HG02884 (cell line): ENCODE measurements around the gene CEP85.
"Not testable (repeated sequence)": the region's sequence is repeated elsewhere in the genome, so short reads cannot be mapped to it uniquely, and the experiment has no call there.

Source experiments
- ATAC-seq: cut with Tn5 transposase; IDR thresholded peaks from one replicate; pipeline ENCODE4 v1.9.1; 2021; ENCODE audit warnings: mild to moderate bottlenecking, moderate library complexity; ENCODE audit not compliant: unreplicated experiment

CEP85 gene

GRCh38 chr1:26224606-26225005, 9.4 kb upstream of the CEP85 start:
- ATAC-seq: no peak

GRCh38 chr1:26225033-26225831, 8.8 kb upstream of the CEP85 start:
- ATAC-seq: no peak

DNA sequence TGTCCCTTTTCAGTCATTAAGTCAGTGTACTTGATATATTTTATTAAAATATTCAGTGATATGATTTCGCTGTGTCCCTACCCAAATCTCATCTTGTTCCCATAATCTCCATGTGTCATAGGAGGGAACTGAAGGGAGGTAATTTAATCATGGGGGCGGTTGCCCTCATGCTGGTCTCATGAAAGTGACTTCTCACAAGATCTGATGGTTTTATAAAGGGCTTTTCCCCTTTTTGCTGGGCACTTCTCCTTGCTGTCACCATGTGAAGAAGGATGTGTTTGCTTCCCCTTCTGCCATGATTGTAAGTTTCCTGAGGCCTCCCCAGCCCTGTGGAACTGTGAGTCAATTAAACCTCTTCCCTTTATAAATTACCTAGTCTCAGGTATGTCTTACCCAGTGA, 3.3 kb upstream of the CEP85 start:
- ATAC-seq: not testable (repeated sequence)

DNA sequence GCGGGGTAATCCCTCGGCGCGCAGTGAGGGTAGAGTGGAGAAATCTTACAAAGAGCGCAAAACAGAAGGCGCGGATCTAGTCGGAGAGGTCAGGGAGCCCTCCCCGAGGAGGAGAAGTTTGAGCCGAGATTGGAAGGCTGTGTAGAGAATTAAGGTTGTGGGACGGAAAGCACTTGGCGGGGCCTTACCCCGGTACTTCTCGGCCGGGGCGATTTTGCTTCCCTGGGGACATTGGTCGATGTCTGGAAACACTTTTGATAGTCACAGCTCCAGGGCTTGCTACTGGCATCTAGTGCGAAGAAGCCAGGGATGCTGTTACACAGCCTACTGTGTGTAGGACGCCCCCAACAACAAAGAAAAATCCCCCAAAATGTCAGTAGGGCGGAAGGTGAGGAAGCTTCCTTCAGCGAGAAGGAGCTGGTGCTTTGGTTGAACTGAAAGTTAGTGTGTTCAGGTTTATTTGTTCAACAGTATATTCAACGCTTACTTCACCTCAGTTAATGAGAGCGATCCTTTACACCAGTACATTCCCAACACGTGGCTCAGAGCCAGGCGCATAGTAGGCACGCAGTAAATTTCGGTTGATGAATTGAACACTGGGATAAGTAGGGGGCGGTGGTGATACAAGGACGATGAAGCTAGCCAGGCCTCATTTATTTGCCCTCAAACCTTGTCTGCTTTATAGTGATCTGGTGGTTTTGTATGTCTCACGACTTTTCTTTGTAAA, 807 bp downstream of the CEP85 start:
- ATAC-seq: no peak

DNA sequence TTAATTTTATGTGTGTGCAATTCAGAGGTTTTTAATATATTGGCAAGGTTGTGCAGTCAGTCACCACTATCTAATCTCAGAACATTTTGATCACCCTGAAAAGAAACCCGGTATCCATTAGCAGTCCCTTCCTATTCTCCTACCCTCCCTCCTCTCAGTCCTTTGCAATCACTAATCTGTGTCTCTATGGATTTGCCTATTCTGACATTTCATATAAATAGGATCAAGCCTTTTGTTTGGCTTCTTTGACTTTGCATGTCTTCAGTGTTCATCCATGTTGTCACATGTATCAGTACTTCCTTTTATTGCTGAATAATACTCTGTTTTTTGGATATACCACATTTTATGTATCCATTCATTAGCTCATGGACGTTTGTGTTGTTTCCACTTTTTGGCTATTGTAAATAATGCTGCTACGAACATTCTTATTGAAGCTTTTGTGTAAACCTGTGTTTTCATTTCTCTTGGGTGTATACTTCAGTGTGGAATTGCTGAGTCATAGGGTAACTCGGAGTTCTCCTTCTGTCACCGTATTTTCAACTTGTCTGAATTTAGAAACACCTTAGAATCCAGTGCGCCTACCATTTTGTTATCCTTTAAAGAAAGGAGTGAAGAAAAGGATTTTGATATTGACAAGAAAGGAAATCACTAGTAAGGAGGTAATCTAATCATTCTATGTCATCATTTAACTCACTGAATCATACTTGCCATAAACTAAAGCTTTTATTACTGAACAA, 3.4 kb downstream of the CEP85 start:
- ATAC-seq: no peak

DNA sequence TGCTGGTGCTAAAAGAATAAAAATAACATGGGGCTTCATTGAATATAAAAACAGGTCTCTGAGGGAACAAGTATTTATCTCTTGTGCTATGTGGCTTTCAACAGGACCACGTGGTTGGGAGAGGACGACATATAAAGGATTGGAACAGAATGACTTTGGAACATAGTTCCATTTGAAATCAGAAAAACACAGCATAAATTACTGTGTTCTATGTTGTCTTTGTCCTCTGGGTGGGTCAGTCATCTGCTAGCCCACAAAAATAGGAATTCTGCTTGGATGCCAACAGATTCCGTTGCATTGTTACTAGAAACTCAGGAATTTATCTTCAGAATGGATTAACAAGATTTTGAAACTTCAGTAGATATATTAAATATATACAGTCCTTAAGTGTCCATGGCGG, 5.9 kb downstream of the CEP85 start:
- no peak for ATAC-seq

DNA sequence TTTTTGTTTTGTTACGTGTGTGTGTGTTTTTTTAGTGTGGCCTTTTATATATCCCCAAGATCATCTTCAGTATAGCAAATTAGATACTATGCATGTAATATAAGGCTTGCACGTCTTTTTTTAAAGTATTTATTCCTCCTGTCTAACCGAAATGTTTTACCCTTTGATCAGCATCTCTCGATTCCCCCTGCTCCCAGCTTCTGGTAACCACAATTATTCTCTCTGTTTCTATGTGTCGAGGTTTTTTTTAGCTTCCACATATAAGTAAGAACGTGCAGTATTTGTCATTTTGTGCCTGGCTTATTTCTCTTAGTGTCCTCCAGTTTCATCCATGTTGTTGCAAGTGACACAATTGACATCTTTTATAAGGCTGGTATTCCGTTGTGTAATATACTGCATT, 18.7 kb downstream of the CEP85 start:
- no peak for ATAC-seq

DNA sequence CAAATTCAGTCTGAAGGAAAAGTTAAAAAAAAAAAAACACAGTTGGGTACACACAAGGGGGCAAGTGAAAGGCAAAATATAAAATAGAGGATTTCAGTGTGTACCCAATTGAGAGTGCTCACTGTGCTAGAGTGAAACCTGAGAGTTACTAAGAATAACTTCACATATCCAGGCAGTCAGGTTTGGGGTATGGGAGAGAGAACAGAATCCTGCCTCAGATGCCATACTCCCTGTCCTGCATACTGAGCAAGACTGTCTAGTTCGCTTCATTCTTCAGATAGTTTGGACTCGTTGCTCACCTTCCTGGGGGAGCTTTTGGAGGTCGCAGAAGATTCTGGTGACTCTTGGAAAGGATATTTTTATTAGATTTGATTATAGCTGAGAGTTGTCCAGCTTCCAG, 20.4 kb downstream of the CEP85 start:
- ATAC-seq: no peak

GRCh38 chr1:26257222-26257621, 23.2 kb downstream of the CEP85 start:
- ATAC-seq: no peak

DNA sequence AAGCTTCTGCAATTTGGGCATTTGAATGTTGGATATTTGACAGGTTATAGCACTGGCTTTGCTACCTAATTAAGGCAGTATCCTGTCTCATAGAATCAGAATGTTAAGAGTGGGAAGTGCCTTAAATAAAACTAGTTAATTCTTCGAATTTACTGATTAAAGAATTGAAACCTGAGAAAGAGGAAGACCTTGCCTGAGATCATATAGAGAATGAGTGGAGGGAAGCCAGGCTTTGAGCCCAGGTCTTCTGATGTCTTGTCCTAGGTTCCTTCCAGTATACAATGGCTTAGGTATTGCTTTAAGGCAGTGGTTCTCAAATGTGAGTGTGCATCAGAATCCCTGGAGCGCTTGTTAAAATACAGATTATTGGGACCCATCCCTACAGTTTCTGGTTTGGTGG, 25.0 kb downstream of the CEP85 start:
- no peak for ATAC-seq

DNA sequence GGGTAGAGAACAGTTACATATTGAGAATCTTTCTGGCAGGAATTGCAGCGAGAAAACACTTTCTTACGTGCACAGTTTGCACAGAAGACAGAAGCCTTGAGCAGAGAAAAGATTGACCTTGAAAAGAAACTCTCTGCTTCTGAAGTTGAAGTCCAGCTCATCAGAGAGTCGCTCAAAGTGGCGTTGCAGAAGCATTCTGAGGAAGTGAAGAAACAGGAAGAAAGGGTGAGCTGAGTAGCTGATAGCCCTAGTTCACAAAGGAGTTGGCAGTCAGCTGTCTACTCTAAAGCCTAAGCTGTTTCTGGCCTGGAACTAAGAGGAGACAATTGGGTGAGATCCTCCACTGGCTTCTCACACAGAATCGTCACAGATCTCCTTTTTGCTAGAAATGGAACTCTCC, 25.6 kb downstream of the CEP85 start:
- no peak for ATAC-seq

- ATAC-seq: no peak
These were observed 29.2 kb downstream of the CEP85 start for GRCh38 chr1:26263212-26263611.

DNA sequence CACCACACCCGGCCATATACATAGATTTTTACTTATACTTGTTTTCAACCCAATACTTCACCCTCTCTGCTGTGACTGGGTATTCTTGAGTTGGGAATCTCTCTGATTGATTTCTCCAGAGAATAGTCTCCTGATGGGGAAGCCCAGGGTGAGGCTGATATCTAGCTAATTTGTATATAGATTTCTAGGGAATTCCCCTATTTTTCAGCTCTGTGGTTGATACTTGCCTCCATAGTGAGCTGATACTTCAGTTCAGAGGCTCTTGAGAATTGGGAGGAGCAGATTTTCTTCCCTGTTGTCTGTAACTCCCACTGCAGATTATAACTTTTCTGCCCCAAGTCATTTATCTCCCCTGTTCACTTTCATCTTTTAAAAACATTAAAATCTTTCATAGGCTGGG, 31.4 kb downstream of the CEP85 start:
- no peak for ATAC-seq

GRCh38 chr1:26268290-26269197, 34.5 kb downstream of the CEP85 start:
- no peak for ATAC-seq

GRCh38 chr1:26269198-26269550, 35.2 kb downstream of the CEP85 start:
- ATAC-seq: no peak

- no peak for ATAC-seq
These were observed 40.9 kb downstream of the CEP85 start for GRCh38 chr1:26274801-26275425.

GRCh38 chr1:26275580-26276431, 41.8 kb downstream of the CEP85 start:
- ATAC-seq: no peak

- no peak for ATAC-seq
These were observed 42.4 kb downstream of the CEP85 start for GRCh38 chr1:26276432-26276838.

GRCh38 chr1:26277261-26277661, 43.3 kb downstream of the CEP85 start:
- ATAC-seq: no peak
